Measurements from ENCODE around the gene OSCP1. TPM values are rescaled to one million over a fixed set of nuclear protein-coding genes. Genes with fewer than 3 reads are reported as not detected.

The OSCP1 gene
- total RNA-seq, 1 donor from 2014 or later: 7.2 TPM

DNA sequence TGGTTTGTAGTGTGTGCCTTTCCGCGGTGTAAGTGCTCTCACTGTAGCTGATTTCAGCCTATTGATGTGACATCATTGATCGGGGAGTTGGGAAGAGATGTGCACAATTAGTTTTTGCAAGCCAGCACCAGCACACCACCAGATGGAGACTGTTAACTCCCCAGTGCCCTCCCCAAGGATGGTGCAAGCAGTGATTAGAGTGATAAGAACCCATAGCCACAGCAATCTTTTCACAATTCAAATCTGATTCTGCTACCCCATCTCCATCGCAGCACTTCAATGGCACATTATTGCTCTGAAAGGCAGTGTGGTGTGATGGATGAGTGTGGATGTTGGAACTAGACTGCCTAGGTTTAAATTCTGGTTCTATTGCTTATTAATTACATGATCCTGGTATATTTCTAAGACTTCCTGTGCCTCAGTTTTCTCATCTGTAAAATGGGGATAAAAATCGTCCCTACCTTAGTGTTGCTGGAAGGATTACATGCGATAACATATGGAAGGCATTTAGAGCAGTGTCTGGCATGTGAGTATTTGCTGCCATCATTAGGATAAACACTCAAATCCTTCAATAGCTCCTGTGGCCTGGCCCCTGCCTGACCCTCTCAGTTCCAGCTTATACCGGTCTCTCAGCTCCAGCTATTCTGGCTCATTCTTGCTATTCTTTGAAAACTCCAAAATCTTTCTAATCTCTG, 25.8 kb upstream of the OSCP1 start:
- DNase-seq (ENCODE audit: low read depth, low spot score): no peak

DNA sequence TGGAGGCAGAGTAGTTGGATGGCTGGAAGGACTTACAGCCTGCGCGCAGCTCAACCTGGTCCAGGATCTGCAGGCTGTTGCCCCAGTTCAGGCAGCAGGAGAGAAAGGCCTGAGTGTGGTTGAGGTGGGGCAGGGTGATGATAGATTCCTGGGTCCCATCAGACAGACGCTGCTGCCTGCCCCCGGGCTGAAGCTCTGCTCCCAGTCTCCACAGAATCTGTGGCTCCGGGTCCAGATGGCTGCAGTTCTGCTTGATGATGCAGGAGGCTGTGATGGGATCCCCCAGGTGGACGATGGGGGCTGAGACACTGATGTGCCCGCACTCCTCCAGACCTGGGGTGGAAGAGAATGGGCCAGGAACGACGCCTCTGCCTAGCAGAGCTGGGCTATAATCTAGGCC, 25.1 kb upstream of the OSCP1 start:
- no peak for DNase-seq (ENCODE audit: low read depth, low spot score)

DNA sequence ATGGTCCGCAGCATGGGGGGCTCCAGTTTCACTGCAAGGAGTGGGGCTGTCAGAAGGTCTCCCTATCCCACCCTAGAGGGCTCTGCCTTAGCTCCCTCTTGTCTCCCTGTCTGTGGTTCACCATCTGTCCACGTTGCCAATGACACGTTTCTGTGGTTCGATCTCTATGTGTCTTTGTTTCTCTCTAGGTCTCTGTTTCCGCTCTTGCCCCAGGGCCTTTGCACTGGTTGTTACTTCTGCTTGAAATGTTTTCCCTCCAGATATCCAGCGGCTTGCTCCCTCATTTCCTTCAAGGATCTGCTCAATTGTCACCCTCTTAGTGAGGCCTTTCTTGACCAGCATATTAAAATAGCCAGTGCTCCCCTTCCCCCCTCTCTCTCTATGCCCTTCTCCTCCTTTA, 22.4 kb upstream of the OSCP1 start:
- no peak for DNase-seq (ENCODE audit: low read depth, low spot score)

DNA sequence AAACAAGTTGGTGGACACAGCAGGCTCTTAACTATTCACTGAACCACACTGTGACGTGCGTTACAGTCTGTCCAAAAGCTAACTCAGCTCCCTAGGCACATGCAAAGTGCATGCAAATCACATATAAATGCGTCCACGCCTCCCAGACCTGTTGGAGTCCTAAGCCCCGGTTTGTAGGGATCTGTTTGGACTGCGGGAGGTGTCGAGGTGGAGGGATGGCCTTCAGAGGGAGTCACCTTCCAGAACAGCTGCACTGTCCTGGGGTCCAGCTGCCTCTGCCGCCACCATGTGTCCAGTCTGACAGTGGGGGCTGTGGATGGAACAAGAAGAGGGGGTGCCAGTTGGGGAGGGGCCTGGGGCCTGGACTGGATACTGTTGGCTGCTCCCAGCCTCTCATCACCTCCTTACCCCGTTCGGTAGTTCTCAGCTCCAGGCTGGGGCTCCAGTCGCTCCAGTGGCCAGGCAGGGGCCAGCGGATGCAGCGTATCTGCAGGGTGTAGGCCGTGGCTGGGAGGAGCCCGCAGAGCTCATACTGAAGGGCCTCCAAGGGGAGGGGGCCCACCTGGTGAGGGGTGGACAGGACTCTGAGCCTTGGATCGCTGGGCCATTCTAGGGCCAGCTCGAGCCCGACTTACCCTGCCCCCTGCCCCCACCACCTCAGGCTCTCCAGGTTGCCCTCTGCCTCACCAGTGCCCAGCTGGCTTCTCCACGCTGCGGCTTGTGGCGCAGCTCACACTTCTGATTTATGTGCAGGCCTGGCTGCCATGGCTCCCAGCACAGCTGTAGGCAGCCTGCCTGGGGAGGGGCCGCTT, 21.8 kb upstream of the OSCP1 start:
- DNase-seq (ENCODE audit: low read depth, low spot score): no peak

DNA sequence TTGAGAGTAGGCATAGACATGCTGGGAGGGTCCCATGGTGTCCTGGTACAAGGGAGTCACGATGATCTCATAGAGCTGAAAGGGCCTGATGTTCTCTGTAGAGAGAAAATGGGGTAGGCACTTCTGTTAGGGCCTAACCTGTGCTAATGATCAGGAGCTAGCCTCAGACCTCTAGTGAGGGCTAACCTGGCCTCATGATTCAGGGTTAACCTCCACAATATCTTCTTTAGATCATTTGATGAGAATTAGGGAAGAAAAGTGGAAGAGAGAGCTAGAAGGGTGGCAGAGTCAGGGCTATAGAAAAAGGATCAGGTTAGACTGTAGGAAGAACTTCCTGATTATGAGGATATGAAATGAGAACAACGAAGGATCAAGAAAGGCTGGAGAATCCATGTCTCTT, 18.9 kb upstream of the OSCP1 start:
- DNase-seq (ENCODE audit: low read depth, low spot score): no peak

DNA sequence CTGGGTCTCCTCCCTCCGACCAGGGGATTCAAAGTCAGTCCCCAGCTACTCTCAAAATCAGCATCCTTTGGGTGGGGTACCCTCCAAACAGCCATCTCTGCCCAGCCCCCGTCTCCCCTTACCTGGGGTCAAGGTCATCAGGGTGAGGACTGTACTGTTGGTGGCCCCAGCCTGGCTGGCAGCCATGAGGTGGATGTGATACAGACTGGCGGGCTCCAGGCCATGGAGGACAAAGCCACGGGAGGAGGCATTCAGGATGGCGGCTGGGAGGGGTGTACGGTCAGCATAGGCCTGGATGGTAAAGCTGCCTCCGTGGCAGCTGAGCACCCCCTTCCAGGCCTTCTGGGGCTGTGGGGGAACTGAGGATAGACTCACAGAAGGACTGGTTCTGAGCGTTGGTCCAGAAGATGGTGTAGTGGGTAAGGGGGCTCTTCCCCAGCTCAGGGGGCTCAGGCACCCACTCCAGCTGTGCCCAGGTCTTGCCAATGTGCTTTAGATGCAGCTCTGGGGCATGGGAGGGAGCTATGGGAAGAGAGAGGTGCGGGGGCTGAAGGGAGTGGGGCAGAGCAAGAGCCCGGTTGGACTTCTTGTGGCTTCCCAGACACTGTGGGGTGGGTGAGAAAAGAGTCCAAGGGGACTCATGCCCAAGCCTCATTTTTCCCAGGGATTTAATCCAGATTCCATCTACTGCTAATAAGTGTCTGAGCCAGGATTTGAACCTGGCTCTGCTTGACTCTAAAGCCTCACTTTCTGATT, 17.6 kb upstream of the OSCP1 start:
- DNase-seq (ENCODE audit: low read depth, low spot score): no peak

DNA sequence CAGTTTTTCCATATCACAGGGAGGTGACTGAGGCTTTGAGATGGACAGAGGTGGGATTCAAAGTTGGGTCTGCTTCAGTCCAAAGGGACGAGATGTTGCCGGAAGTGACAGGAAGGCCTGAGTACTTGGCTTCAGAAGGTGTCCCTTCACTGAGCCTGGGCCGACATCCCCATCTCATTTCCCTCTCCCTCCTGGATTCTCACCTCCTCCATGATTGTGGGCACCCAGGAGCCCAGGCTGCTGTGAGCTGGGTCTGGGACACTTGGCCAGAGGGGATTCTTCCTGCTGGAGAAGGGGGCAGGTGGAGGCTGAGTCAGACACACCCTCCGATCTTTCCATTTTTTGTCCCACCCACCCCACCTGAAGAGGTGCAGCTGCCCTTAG, 16.8 kb upstream of the OSCP1 start:
- no peak for DNase-seq (ENCODE audit: low read depth, low spot score)

DNA sequence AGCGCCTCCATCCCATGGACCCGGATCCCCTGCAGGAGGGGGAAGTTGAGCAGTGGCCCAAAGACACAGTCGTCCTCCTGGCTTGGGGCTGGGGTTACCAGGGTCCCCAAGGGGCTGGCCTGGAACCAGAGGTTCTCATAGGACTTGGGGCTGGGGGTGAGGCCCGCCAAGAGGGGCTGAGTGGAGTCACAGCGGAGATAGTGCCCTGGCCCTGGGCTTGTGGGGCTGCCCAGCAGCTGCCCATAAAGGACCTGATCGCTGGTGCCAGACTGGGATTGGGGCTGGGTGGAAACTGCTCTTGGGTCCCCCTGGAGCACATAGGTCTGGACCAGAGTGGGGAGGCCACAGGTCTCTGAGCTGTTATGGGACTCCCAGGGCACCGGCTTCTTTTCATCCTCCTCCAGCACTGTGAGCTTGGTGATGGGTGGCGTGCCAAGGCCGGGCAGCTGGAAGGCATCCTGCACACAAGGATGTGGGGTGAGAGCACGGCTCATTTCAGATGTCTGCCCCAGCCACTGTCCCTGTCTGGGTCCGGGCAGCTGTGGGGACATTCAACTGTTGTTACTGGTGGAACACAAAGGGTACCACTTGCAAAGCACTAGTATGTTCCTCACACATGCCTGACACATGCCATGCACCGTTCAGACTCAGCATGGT, 16.2 kb upstream of the OSCP1 start:
- no peak for DNase-seq (ENCODE audit: low read depth, low spot score)

DNA sequence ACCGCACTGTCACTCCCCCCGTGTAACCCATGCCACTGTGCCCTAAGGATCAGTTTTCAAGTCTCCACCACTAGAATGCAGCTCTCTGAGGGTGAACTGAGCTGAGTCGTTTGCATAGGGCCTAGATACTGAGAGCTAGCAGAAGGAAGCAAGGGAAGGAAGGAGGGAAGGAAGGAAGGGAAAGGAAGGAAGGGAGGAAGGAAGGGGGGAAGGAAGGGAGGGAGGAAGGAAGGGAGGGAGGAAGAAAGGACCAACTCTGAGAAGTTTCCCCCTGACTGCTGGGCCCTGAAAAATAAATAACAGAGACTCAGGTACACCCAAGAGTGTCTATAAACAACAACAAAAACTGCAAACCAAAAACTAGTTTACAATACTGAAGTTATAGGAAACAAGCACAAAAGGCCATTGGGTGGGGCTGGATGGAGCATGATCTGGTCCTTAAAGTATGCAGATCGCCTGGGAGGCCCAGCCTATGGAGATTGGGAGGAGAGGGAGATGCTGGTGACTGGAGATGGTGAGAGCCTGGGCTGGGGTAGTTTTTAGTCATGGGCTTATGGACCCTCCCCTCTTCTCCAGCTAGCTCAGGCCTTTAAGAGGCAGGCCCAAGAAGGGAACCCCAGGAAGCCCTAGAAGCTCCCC, 15.6 kb upstream of the OSCP1 start:
- no peak for DNase-seq (ENCODE audit: low read depth, low spot score)

DNA sequence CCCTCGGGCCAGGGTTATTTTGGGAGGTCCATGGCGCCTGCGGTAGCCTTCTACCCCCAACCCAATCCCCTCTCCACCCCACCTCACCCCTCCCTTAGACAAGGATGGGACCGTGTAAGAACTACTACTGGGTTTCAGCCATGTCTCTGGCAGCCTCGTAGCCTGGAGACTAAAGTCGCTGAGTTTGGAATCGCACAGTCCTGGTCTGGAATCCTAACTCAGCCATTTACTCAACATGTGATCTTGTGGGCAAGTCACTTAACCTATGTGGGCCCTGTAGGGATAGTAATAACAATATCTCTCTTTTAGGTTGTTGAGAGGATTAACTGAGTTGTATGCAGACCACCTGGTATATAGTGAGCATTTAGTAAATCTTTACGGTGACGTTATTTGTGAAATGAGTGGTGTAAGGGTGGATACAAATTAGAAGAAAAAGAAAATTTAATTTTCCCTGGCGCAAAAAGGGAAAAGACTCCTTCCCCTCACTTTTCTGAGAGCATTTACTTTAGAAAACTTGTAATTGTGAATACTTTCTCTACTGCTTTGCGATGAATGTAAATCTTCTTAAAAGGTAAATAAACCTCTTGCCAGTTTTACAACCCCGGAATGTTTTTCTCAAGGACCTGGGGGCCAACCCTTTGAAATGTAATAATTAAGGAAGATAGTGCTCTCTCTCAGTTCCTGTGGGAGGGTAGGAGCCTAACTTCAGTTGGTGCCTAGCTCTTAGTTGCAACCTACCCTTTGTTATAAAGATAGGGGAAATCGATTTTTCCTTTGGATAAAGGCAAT, 14.5 kb upstream of the OSCP1 start:
- DNase-seq (ENCODE audit: low read depth, low spot score): no peak

DNA sequence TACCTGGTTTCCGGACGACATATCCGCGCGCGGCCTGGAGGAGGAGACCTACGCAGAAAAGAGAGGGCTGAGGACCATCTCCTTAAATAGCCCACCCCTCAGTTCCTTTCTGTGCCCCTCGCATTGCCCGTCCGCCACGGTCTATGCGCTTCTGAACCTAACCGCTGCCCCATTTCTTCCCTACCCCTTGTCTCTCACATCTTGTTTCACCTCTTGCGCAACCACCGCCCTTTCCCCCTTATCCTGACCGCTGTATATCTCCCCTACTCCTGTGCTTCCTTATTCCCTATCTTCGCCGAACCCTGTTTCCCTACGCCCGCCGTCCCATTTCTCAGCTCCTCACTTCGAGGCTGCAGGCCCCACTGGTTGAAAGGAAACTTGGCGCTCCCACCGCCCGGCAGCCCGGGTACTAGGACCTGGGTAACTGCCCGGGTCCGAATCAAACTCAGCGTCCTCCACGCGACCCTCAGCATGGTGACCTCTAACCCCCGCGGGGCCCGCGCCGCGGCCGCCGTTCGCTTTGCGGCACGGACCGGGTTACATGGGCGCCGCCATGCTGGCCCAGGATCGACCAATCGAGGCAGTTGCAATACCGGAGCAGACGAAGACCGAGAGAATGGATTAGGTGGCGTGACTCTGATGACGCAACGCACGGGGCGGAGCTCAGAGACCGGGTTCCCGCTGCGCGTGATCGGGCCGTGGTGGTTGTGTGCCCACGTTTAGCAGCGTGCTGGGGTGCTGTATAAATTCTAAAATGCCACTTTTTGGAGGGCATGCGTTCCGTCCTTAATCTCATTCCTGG, 13.8 kb upstream of the OSCP1 start, which contains the start of gene MRPS15:
Gene MRPS15 (minus strand): TSS at position 582 of the 802 bp plus-strand sequence. CDS start 109 bp downstream, at position 473.
- DNase-seq (ENCODE audit: low read depth, low spot score): peak; percentile 78

DNA sequence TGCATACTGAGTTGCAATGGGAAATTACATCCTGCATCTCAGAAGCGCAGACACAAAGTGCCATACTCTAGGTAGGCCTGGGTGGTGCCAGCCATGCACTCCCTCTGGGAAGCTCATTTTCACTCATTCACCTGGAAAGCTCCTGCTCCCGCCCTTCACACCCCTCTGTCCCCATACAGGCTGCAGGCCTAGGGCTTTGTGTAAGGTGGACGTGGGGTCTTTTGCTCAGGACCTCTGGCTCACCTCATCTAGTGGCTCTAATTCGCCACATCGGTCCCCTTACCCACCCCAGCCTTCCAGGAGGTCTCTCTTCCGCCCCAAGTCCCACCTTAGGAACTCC, 13.2 kb upstream of the OSCP1 start:
- DNase-seq (ENCODE audit: low read depth, low spot score): no peak

DNA sequence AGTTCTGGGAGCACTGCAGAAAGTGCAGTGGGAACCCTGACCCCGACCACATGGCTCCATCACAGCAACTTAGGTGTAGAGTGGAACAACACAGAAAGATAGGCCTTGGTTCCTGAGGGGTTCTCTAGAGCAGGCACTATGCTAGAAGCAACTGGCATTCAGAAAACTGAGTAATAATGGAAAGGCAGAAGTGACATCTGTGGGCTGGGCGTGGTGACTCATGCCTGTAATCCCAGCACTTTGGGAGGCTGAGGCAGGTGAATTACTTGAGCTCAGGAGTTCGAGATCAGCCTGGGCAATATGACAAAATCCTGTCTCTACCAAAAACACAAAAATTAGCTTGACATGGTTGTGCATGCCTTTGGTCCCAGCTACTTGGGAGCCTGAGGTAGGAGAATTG, 8.7 kb upstream of the OSCP1 start:
- DNase-seq (ENCODE audit: low read depth, low spot score): no peak

DNA sequence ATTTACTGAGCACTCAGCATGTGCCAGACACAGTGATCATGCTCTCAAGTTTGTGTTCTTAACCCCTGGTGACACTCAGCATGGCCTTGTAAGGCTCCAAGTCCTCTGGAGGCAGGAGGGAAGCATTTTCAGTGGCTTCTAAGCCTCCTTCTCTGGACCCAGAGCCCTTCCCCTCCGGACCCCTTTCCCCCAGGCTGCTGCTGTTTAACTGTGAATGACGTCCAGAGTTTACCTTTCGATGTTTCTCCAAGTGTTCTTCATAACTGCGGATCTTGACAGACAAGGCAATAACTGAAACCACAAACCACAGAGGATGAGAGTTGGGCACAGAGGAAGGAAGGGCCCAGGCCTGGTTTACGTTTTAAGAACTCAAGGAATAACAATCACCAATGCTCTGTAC, 7.4 kb upstream of the OSCP1 start:
- no peak for DNase-seq (ENCODE audit: low read depth, low spot score)

DNA sequence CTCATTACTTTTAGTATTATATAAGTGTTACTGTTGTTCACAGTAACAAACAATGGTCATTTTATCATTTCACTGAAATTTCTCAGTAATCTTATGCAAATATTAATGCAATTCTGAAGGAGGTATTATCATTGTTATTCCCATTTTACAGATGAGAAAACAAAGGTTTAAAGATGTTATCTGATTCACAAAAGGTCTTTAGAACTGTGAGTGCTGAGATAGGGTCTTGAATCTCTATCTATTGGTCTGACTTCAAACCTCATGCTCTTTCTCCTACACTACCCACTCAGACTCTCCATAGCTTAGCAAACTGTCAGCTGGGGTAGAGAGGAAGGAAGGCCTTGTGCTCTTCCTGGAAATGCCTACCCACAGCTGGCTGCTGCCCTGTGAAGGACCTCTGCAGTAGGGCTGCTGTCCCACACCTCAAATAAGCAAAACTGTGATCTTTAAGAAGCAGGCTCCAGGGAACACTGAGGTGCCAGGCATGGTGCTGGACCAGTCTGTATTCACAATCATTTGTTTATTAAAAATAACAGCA, 6.2 kb upstream of the OSCP1 start:
- DNase-seq (ENCODE audit: low read depth, low spot score): no peak

DNA sequence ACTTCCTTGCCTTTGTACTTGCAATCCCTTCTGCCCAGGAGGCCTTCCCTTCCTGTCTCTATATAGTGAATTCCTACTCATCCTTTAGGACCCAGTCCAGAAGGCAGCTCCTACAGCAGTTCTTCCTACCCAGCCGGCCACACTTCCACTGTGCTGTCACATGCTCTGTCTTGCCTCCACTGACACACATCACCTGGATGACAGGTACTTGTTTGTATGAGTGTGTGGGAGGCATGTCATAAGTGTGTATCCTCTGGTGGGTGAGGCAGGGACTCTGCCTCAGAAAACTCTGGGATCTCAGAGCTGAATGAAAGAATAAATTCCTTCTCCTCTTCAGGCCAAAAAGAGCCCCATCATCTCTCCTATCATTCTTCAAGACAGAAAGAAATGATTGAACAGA, 5.1 kb upstream of the OSCP1 start:
- DNase-seq (ENCODE audit: low read depth, low spot score): no peak

DNA sequence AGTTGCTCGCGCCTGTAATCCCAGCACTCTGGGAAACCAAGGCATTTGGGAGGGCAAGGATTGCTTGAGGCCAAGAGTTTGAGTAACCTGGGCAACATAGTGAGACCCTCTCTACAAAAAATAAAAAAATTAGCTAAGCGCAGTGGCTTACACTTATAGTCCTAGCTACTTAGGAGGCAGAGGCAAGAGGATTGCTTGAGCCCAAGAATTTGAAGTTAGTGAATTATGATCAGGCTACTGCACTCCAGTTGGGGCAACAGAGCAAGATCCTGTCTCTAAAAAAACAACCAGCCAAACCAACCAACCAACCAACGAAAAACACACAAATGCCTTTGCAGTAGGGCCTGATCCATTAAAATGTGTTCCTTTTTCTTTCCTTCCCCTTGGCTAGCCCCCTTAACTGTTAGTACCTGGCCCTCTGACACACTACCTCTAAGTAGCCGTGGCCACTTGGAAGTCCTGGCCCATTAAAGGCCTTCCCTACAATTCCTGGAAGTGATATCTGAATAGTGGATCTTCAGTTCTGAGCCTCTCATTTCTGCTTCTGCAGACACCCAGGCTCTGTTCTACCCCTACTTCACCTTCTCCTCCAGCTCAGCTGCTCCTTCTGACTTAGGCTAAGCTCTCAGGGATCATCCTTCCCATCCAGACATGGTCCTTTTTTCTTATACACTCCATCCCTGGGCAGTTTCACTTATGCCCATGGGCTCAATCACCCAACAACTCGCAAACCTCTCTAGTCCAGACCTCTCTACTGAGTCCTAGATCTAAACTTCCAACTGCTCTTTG, 3.5 kb upstream of the OSCP1 start:
- DNase-seq (ENCODE audit: low read depth, low spot score): no peak

DNA sequence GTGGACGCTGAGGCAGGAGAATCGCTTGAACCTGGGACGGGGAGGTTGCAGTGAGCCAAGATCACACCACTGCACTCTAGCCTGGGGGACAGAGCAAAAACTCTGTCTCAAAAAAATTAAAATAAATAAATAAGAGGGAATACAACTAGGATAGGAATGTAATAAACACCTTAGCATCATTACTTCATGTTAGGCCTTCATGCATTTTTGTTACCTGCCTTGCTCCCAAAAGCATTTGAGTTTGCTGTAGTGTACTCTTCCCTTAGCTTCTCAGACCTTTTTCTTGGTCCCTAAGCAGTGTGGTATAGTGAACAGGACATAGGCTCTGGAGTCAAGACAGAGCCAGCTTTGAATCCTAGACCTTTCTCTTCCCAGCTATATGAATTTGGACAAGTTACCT, 2.8 kb upstream of the OSCP1 start:
- no peak for DNase-seq (ENCODE audit: low read depth, low spot score)

DNA sequence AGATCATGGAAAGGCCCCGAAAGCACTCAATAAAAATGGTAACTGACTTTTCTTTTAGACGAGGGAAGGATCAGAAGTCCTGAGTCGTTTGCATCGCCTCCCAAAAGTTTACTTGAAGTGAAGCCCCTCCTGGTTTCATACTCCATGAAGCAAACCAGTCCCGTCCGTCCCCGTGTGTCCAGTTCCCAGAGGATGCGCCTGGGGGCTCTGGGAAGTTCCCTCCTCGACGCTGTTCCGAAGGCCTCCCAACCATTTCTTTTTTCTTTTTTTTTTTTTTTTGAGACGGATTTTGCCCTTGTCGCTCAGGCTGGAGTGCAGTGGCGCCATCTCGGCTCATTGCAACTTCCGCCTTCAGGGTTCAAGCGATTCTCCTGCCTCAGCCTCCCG, 661 bp upstream of the OSCP1 start:
- DNase-seq (ENCODE audit: low read depth, low spot score): no peak
